IPS-NIHi7 (cell line): Measurements from ENCODE around the gene MVD.

Experiments used
- DNase-seq: peaks from one replicate; pipeline ENCODE4 v3.0.0; 2012; ENCODE audit warnings: mixed read lengths; ENCODE audit errors: extremely low spot score

MVD gene

DNA sequence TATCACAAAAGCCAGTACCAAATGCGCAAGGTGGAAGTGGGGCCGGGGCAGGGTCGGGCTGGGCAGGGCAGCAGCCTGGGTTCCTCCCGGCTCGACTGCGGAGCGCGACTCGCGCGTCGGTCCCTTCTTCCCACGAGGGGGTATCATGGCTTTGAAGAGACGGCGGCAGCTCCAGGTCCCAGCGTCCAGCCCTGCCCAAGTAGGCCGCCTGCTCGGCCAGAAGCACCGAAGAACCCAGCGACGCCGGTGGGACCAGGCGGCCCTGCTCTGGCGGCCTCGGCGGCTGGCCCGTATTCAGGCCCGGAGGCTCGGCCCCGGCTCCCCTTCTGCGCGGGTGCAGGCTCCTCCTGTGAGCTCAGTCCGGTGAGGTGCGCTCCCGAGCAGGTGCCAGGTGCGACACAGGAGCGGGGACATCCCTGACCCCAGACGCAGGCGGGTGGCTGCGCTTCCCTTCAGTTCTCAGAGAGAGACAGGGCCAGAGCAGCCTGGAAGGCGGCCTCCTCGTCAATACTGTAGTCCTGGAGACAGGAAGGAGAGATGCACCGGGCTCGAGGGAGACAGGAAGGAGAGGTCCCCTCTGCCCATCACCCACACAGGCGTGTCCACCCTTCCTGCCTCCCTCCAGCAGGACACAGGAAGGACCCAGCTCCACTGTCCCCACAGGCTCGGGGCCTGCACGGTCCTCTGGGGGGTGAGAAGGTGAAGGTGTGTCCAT lies 34.4 kb upstream of the MVD start:
- no peak for DNase-seq

DNA sequence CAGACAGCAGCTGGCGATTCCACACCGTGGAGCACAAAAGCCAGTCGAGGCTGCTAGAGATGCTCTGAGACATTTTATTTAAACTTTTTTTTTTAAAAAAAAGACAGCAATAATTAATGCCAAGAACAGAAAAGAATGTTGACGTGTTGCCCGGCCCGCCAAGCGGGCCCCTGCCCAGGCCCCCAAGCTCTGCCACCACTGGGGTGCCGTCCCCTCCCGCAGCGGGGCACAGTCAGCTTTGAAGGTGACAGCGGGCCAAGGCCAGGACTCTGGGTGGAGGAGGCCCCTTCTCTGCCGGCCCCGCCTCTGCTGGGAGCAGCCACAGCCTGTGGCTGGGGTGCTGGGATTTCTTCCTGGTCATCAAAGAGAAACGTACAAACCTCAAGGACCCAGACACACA lies 33.5 kb upstream of the MVD start:
- no peak for DNase-seq

DNA sequence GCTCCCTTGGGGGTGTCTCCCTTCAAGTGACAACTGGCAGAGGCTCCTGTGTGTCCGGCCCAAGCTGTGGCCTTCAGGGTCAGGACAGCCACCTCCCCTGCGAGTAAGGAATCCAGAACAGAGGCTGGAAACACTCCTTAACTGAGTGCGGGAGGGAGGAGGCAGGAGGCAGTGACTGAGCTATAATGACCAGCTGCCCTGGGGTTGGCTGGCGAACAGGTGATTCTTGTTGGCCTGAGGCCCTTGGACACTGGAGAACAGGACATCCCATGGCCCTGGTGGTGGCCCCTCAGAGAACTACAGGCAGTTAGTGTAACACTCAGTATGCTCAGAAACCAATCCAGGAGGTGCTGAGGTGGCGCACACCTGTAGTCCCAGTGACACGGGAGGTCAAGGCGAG lies 32.9 kb upstream of the MVD start:
- no peak for DNase-seq

DNA sequence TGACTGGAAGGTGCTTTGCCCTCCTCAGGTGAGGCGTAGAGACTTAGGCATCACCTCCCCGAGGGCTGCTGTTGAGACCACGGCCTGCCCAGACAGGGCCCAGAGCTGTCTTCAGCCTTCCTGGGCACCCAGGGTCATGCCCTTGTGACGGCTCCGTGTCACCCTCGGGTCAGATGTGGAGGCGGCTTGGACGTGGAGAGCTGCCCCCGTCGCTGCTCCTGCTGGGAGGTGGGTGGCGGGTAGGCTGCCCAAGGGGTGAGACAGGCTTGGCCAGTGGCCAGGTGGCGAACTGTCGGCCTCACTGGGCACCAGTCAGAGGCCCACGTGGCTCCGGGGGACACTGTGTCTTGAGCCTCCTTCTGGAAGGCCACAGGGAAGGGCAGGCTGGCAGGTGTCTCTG lies 32.3 kb upstream of the MVD start:
- no peak for DNase-seq

DNA sequence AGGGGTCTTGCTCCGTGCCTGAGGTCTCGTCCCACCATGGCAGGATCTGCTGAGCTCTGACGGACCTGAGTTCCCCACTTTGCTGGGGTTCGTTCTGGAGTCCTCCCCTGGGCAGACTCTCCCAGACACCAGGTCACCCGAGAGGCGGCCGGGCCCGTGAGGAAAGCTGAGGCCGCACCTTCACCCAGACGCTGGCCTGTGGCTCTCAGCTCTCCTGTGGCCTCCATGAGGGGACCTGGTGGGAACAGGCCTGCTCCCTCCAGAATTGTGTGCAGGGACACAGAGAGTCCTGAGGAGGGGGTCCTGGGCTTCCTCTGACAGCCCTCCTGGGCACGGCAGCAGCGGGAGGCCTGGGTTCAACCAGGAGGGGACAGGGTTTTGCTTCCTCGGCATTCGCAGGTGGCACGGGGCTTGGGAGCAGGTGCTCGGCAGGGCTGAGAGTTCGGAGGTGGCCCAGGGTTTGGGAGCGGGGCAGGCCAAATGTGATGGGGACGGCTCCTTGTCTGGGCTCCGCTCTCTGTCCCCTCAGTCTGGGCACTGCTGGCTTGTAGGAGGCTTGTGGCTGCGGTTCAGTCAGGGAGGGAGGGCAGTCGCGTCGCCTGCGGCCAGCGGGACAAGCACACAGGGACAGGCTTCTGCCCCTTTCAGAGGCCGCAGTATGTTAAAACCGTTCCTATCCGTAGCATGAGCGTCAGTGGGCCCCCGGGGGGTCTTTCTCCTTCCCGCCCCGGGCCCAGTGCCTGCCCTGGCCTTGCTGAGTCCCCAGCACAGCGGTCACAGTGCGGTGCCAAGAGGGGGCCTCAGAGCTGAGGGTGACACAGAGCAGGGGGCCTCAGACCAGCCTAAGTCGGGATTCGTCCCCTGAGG lies 31.6 kb upstream of the MVD start:
- DNase-seq = no peak

DNA sequence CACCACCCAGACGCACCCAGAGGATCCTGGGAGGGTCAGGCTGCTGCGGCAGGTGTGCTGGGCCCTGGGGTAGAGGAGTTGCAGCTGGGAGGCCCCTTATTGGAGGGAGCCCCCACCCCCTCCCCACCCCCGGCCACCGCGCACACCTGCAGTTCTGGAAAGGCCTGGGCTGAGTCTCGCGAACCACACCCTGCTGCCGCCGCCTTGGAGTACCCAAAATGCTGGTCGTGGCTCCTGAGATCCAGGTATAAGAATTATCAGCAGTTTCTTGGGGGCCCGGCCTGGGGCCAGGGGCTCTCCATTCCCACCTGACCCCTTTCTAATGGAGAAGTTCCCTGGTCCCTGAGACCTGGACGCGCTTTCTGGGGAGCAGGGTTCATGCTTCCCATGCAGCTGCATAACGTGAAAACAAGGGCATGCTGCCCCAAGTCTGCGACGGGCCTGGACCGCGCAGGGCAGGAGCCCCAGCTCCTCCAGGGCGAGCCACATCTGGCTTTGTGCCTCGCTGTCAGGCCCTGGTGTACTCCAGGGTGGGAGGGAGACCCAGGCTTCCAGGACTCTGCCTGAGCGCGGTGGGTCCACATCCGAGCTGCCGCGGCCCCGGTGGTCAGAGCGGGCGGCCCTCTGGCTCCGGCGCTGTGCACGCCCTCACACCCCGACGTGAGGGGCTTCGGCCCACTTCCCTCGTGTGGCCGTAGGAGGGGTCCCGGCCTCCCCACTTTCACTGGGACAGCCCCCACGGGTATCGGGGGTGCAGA lies 30.7 kb upstream of the MVD start:
- no peak for DNase-seq

DNA sequence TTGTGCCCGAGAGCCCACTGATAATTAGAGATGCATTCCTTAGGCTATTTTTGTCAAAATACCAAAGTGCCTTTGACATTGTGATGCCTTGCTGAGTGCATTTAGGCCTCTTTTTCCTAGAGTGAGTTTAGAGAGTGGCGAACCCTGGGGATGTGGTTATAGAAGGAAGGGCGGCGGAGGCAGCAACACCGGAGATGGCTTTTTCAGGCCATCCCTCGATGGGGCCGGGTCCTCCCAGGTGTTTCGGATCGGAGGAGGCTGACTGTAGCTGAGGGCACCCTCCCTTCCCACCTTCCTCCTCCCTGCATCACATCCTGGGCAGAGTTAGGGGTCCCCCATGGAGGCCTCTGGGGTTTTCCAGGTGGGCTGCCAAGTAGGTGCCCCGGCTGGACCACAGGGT lies 30.0 kb upstream of the MVD start:
- DNase-seq = no peak

DNA sequence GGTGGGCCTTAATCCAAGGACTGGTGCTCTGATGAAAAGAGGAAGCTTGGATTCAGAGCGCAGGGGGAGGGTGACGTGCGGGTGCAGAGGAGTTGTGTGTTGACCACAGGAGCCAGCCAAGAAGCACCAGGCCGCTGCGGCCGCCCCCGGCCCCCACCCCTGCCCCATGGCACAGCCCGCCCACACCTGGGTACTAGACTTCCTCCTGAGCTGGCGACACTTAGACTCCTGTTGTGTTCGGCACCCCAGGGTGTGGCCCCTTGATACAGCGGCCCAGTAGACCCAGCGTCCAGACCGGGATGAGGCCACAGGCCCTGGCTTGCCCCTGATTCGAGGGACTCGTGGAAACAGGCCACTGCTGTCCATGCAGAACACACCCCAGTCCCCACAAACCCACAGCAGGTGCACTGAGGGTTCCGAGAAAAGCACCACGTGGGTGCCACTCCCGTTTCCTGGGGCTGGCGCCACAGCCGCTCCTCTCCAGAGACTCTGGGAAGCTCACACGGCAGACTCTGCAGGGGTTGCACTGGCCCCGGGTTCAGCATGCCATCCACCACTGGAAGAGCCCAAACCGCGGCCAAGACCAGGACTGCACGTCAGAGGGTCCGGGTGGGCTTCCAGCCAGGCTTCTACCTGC lies 29.2 kb upstream of the MVD start:
- DNase-seq = no peak

DNA sequence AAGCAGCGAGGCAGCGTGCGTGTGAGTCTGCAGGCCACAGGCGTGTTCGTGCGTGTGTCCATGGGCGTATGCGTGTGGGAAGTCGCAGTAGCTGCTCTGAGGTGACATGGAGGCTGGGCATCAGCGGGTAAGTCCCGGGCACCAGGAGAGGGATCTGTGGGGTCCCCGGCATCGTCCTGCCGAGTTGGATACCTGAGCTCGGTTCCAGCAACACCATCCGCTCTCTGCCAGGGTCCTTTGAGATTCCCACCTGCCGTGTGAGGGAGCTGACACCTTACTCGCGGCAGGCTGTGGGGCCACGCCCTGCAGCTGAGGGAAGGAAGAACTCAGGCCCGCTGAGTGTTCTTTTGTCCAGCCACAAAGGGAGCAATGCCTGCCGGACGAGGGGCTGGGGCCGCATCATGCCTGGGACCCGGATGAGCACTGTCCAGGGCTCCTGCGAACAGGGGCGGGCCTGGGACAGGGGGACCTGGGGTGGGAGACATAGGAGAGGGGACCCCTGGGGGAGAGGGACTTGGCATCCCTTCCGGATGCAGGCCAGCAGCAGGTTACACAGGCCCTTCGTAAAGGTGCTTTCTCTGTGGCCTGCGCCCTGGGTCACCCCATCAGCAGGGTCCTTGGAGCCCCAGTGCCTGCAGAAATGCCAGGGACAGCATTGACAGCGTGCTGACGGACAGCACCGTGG lies 28.4 kb upstream of the MVD start:
- no peak for DNase-seq

DNA sequence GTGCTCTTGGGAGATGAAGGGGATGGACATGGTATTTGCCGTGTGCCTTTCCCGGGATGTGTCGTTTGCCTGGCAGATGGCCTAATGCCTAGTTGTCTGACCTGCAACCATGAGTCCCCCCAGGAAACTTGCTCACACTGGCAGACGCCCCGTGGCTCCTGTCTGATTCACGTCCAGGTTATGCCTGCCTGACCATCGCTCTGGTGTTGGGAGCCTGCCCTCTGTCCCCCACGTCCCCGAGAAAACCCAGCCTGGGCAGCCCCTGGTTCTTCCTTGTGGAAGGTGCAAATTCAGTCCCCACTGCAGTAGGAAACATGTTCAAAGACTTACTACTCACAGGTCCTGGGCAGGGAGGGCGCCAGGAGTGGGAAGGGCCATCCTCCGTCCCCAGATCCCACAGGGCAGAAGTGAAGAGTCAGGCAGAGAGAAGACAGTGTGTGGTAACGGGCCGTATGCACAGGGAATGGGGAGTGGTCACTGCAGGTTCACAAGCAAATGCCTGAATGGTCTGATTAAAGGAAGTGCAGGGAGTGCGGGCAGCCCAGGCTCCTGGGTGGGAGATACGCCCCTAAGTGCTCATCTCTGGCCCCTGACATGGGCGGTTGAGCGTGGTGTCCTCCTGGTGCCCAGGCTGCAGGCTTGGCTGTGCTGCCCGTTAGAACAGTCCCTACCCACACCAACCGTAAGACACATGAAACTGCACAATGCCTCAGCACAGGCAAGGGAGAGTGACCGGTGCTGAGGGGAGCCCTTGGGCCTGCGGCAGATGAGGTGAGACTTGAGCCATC lies 27.6 kb upstream of the MVD start:
- DNase-seq = no peak

DNA sequence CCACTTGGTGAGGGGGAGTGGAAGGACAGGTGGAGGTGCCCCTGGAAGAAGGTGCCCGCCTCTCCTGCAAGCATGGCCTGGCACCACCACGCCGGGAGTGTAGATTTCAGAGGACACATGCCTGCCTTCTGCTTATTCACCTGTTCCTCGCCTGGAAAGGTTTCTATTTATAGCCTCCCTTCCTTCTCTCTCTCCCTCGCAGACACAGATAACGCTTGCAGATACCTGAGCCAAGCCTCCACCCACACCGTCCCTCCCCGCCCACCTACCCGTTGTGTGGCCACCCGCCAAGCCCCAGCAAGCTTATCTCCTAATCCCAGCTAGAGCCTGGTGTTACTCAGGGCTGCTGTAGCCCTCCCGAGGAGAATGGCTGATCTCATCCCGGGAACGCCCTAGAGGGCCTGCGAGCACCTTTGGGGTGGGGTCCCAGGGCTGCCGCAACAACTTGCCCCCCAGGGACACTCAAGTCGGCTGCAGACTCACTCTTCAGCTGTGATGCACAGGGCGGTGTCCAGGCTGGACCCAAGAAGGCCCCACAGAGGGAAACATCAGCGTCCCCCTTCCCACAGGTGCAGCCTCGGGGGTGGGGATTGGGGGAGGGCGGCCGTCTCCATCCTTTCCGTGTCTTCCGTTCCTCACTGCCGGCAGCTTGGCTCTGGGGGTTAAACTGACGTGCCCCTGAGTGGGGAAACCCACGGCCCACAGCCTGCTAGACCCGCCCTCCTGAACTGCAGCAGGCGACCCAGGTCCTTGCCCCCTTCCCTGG lies 25.3 kb upstream of the MVD start:
- peak; percentile 64 for DNase-seq

DNA sequence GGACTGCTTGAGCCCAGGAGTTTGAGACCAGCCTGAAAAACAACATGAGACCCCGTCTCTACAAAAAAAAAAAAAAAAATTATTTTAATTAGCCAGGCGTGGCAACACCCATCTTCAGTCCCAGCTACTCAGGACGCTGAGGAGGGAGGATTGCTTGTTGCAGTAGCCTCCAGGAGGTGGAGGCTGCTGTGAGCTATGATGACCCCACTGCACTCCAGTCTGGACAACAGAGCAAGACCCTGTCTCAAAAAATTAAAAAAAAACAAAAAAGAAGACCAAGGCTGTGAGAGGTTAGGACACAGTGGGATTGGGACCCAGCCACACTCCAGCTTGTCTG lies 24.8 kb upstream of the MVD start:
- no peak for DNase-seq

DNA sequence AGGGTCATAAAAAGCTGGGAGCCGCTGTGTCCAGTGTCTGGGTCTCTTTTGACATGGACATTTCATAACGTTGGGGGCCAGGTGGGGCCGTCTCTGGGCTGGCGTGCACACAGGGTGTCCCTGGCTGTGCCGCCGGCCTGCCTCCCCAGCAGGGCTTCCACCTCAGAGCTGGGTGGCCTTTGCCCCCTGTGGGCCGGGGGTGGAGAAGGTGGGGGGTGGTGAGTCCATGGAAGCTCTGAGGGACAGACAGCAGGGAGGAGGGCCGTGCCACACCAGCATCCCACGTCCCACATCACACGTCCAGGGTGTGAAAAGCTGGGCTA lies 24.3 kb upstream of the MVD start:
- no peak for DNase-seq

DNA sequence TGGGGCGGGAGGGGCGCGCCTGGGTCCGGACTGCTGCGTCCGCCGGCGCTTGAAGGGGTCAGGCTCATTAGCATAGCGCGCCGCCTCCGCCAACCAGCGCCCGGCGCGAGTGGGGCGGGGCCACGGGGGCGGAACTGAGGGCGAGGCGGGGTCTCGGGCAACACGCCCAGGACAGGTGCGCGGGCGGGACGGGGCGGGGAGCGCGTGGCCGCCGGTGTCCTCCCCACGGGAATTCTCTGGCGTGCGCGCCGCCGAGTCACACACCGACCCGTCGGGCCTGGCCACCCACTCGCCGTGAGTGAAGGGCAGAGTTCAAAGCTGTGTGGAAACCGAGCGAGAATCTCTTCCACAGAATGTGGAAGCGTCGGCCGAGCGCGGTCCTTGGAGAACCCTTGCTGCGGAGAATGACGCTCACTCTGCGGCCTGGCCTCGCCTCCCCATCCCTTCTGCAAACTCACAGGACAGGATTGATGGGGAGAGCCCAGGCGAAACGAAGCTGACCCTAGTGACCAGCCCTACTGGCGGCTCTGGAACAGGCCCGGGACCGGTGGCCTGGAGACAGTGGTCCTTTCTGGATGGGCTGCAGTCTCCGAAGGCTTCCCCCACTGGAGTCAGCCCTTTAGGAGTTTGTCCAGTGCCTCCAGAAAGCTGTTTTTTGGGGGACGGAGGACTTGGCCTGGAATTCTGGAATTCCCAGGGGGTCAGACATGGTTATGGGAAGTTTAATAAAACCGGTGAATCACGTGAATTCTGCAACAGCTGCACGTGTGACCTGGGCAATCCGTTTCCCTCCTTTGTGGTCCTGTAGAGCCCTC lies 23.8 kb upstream of the MVD start, which contains the start of gene SNAI3:
TSS of gene SNAI3 (minus strand) at position 69 of the 815 bp plus-strand sequence. CDS start 101 bp downstream, outside the sequence.
- peak; percentile 98 for DNase-seq

DNA sequence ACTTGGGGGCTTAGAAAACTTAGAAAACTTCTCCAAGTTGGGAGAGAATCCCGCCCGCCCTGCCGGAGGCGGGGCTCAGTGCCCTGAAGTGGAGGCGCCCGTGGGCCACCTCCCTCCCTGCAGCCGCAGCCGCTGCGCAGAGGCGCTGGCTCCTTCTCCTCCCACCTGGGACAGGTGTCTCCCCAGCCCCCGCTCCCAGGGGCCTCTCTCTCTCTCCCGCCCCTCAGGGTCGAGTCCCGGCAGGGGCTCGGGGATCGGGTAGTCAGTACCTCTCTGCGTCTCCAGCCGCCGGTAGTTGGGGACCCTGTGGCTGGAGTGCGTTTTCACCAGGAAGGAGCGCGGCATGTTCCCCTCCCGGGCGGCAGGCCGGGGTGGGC lies 23.2 kb upstream of the MVD start:
- peak; percentile 61 for DNase-seq

DNA sequence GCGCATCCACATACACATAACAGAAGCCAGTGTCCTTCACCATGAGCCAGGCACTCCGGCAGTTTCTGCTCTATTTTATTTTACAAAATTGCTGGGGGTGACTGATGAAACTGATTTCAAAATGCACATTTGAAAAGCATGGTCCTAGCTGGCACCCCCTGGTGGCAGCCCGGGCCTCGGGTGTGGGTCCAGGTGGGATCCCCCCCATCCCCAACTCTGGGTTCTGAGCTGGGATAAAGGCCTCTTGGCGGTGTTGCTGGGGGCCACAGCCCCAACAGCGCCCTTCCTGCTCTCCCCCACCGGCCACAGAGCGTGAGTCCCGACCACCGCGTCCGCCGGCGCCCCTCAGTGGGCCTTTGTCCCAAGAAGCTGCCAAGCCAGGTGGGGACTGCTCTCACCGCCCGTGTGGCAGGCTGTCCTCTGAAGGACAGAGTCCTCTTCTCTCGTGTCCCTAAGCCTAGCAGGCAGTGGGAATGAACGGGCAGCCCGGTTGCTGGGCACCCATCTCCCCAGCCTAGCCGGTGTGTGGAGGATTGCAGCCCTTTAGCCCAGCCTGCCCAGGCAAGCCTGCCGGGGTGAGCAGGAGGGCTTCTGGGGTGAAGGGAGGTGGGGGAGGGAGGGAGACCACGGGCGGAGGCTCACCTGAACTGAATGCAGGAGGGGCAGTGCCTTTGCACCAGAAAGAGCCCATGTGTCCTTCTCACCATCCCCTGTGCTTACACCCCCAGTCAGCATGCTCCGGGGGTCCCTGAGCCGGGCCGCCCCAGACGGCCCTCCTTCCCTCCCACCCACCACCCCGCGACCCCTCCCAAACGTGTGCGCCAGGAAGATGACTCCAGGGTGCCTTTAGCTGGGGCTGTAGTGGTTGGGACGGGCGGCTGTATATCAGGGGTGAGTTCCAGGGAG lies 22.5 kb upstream of the MVD start:
- peak; percentile 67 for DNase-seq

DNA sequence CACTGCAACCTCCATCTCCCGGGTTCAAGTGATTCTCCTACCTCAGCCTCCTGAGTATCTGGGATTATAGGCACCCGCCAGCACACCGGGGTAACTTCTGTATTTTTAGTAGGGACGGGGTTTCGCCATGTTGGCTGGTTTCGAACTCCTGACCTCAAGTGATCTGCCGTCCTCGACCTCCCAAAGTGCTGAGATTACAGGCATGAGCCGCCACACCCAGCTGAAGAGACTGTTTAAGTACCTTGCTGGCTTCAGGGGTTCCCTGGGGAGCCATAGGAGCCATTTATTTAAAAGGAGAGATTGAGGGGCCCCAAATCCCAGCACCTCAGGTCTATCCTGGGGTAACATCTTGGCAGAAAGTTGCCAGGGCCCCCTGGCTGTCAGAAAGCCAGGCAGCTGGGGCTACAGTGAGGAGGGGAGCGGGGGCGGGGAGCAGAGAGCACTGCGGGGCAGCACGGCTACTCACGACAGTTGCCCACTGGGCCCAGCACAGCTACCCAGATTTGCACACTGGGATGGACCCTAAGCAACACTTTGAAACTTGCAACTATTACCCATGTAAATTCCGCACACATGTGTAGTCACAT lies 21.8 kb upstream of the MVD start:
- no peak for DNase-seq
